HCT116 (cell line): Measurements from ENCODE around the gene NUCB2. TPM values are rescaled to one million over a fixed set of nuclear protein-coding genes. Genes with fewer than 3 reads are reported as not detected.

Source experiments
- ATAC-seq: fragments of 200-7000 bp; cut with Tn5 transposase; 2 replicates; pipeline ENCODE4 v1.9.1; 2020; ENCODE audit warnings: mild to moderate bottlenecking, moderate library complexity
- BruUV-seq: library from RNA; stranded (reverse); fragments of 400-500 nt; replicated peaks from 2 replicates; lab custom pipeline; 2021; lab: Mats Ljungman, UMichigan
- CTCF ChIA-PET: fragments of 300-600 bp; sonication (Branson Sonifier 250); formaldehyde crosslinking; loops from one replicate; lab custom pipeline; 2021; ENCODE audit warnings: antibody characterized with exemption; lab: Charles Lee
- POLR2A ChIA-PET: fragments of 300-600, 350-600 bp; sonication (Branson Sonifier 250); formaldehyde crosslinking; loops from one replicate; lab custom pipeline; 2021; ENCODE audit warnings: antibody characterized with exemption; lab: Charles Lee
- RAD21 ChIA-PET, 2 experiments: fragments of 300-600 bp; sonication (Branson Sonifier 250); formaldehyde crosslinking; loops; one replicate each; lab custom pipeline; 2023; ENCODE audit warnings: low total read pairs in 2 of 2; ENCODE audit not compliant: uncharacterized antibody in 2 of 2, unreplicated experiment in 2 of 2, low non-redundant PET in 1 of 2; lab: Charles Lee
- DNase-seq: peaks from one replicate; pipeline ENCODE4 v3.0.0-alpha.2; 2010; ENCODE audit warnings: low read depth, low spot score
- H2AFZ ChIP-seq: fragments of 200-600 bp; shearing (Covaris generic), sonication (generic); 2 replicates; pipeline ENCODE4 v1.6.1; 2017; ENCODE audit warnings: low read depth, mixed run types, mixed read lengths, antibody characterized with exemption, low read length; ENCODE audit not compliant: poor library complexity, severe bottlenecking
- H3K27ac ChIP-seq: 2 replicates; pipeline ENCODE4 v1.5.1; 2012; ENCODE audit warnings: low read depth, low read length
- H3K27me3 ChIP-seq: fragments of 200-600 bp; sonication (generic); 2 replicates; pipeline ENCODE4 v1.6.1; 2016; ENCODE audit warnings: mixed run types, low read length, mixed read lengths; ENCODE audit not compliant: insufficient read depth
- H3K36me3 ChIP-seq, 2 experiments: fragments of 200-500 bp in 1 of 2; fragments of 200-600 bp in 1 of 2; sonication (Bioruptor generic) in 1 of 2; sonication (generic) in 1 of 2; 2 replicates each; pipeline versions ENCODE4 v1.5.1 to v1.6.1; 2014 to 2016; ENCODE audit warnings: low read length in 2 of 2, inconsistent platforms in 1 of 2, mixed read lengths in 1 of 2, mixed run types in 1 of 2; ENCODE audit not compliant: insufficient read depth in 2 of 2, control insufficient read depth in 1 of 2
- H3K4me1 ChIP-seq, 2 experiments: fragments of 200-600 bp in 1 of 2; sonication (generic) in 1 of 2; 2 replicates each; pipeline versions ENCODE4 v1.5.1 to v1.6.1; 2012 to 2017; ENCODE audit warnings: low read length in 2 of 2, inconsistent platforms in 1 of 2, mild to moderate bottlenecking in 1 of 2, mixed read lengths in 1 of 2, mixed run types in 1 of 2, moderate library complexity in 1 of 2; ENCODE audit not compliant: insufficient read depth in 2 of 2, control insufficient read depth in 1 of 2
- H3K4me2 ChIP-seq: fragments of 200-600 bp; sonication (generic); 2 replicates; pipeline ENCODE4 v1.6.1; 2017; ENCODE audit warnings: mixed run types, low read length, mixed read lengths
- H3K4me3 ChIP-seq, 2 experiments: fragments of 200-600 bp in 1 of 2; sonication (generic) in 1 of 2; replicated peaks in 1 of 2; 2 replicates each; pipeline ENCODE4 v1.5.1; 2011 to 2016; ENCODE audit warnings: low read length in 2 of 2, control low read depth in 1 of 2, low read depth in 1 of 2, mild to moderate bottlenecking in 1 of 2, mixed read lengths in 1 of 2, mixed run types in 1 of 2
- H3K79me2 ChIP-seq: fragments of 200-600 bp; sonication (generic); 2 replicates; pipeline ENCODE4 v1.6.1; 2017; ENCODE audit warnings: mild to moderate bottlenecking, mixed run types, low read length, moderate library complexity, mixed read lengths; ENCODE audit not compliant: insufficient read depth
- H3K9ac ChIP-seq: fragments of 200-600 bp; sonication (generic); 2 replicates; pipeline ENCODE4 v1.6.1; 2016; ENCODE audit warnings: low read length, mixed read lengths
- H3K9me2 ChIP-seq: fragments of 200-600 bp; sonication (generic), shearing (Covaris generic); 2 replicates; pipeline ENCODE4 v1.6.1; 2017; ENCODE audit warnings: mixed run types, mild to moderate bottlenecking, moderate library complexity; ENCODE audit not compliant: insufficient read depth
- H3K9me3 ChIP-seq, 2 experiments: fragments of 200-500 bp in 1 of 2; fragments of 200-600 bp in 1 of 2; sonication (Bioruptor generic) in 1 of 2; sonication (generic) in 1 of 2; 2 replicates each; pipeline ENCODE4 v1.6.1; 2014 to 2017; ENCODE audit warnings: low read length in 2 of 2, mixed read lengths in 2 of 2, inconsistent platforms in 1 of 2, low read depth in 1 of 2, mild to moderate bottlenecking in 1 of 2, mixed run types in 1 of 2, moderate library complexity in 1 of 2; ENCODE audit not compliant: control insufficient read depth in 1 of 2, insufficient read depth in 1 of 2
- H4K20me1 ChIP-seq: fragments of 200-600 bp; sonication (generic), shearing (Covaris generic); 2 replicates; pipeline ENCODE4 v1.6.1; 2017; ENCODE audit warnings: mixed run types, mild to moderate bottlenecking, moderate library complexity; ENCODE audit not compliant: insufficient read depth
- CBX3 ChIP-seq: IDR thresholded peaks from 2 replicates; pipeline ENCODE4 v1.6.1; 2012; ENCODE audit warnings: low read depth
- CEBPB ChIP-seq: IDR thresholded peaks from 2 replicates; pipeline ENCODE4 v1.6.1; 2012; ENCODE audit warnings: low read depth
- CTCF ChIP-seq, 3 experiments: fragments of 200-600 bp in 1 of 3; sonication (generic) in 1 of 3; IDR thresholded peaks in 2 of 3; conservative IDR thresholded peaks in 1 of 3; 2 replicates each; pipeline ENCODE4 v1.5.1; 2012 to 2017; ENCODE audit warnings: low read depth in 2 of 3, low read length in 2 of 3, antibody characterized with exemption in 1 of 3, borderline replicate concordance in 1 of 3, control low read depth in 1 of 3, mild to moderate bottlenecking in 1 of 3, mixed read lengths in 1 of 3, mixed run types in 1 of 3, moderate library complexity in 1 of 3; ENCODE audit not compliant: insufficient read depth in 1 of 3
- EGR1 ChIP-seq: IDR thresholded peaks from 2 replicates; pipeline ENCODE4 v1.6.1; 2012; ENCODE audit warnings: low read depth
- ELF1 ChIP-seq: IDR thresholded peaks from 2 replicates; pipeline ENCODE4 v1.6.1; 2012; ENCODE audit warnings: low read depth, borderline replicate concordance
- EZH2phosphoT487 ChIP-seq: fragments of 200-600 bp; IDR thresholded peaks from 2 replicates; pipeline ENCODE4 v1.6.1; 2018; ENCODE audit warnings: antibody characterized with exemption, borderline replicate concordance
- MAX ChIP-seq: IDR thresholded peaks from 2 replicates; pipeline ENCODE4 v1.6.1; 2012
- POLR2A ChIP-seq: IDR thresholded peaks from 2 replicates; pipeline ENCODE4 v1.7.0; 2011; ENCODE audit warnings: borderline replicate concordance; ENCODE audit not compliant: insufficient read depth, insufficient read length; ENCODE audit errors: extremely low read depth
- POLR2AphosphoS5 ChIP-seq: IDR thresholded peaks from 2 replicates; pipeline ENCODE4 v1.6.1; 2011; ENCODE audit warnings: mild to moderate bottlenecking, low read depth, low read length, moderate library complexity
- RAD21 ChIP-seq: IDR thresholded peaks from 2 replicates; pipeline ENCODE4 v1.6.1; 2012; ENCODE audit warnings: low read depth, mild to moderate bottlenecking
- REST ChIP-seq: IDR thresholded peaks from 2 replicates; pipeline ENCODE4 v1.6.1; 2012; ENCODE audit warnings: low read depth
- SIN3A ChIP-seq: IDR thresholded peaks from 2 replicates; pipeline ENCODE4 v1.6.1; 2012; ENCODE audit warnings: low read depth
- SP1 ChIP-seq: IDR thresholded peaks from 2 replicates; pipeline ENCODE4 v1.6.1; 2012; ENCODE audit warnings: low read depth
- TCF7L2 ChIP-seq: IDR thresholded peaks from 2 replicates; pipeline ENCODE4 v1.7.0; 2011; ENCODE audit warnings: borderline replicate concordance, inconsistent platforms; ENCODE audit not compliant: insufficient read depth, insufficient read length; ENCODE audit errors: extremely low read depth
- YY1 ChIP-seq: IDR thresholded peaks from 2 replicates; pipeline ENCODE4 v1.6.1; 2011; ENCODE audit warnings: low read length, low read depth, moderate library complexity, mild to moderate bottlenecking; ENCODE audit not compliant: insufficient replicate concordance; ENCODE audit errors: extremely low read depth
- ZBTB33 ChIP-seq: IDR thresholded peaks from 2 replicates; pipeline ENCODE4 v1.6.1; 2011; ENCODE audit warnings: mild to moderate bottlenecking, low read length, moderate library complexity; ENCODE audit not compliant: insufficient replicate concordance; ENCODE audit errors: extremely low read depth
- ZFX ChIP-seq: fragments of 450-650 bp; IDR thresholded peaks from 2 replicates; pipeline ENCODE4 v1.6.1; 2017
- intact Hi-C: fragments of 100-400 bp; cut with micrococcal nuclease; formaldehyde crosslinking; loops from 2 replicates; pipeline ENCODE4 v1.10.0; 2022
- total RNA-seq: library from RNA; stranded (reverse); gene quantifications from one replicate; pipeline ENCODE4 v1.2.1, GENCODE V29; 2021; ENCODE audit not compliant: unreplicated experiment

NUCB2 gene
- total RNA-seq, 1 experiment from 2014 or later: 40.6 TPM

GRCh38 chr11:17352950-17353820, 76.6 kb downstream of the NUCB2 start:
- POLR2A ChIA-PET: interaction anchor here (0.7 to 0.8 kb wide), 2 partner anchors 77 to 142 kb away, joined by 3 read pairs; no protein-coding TSS in a partner anchor
- BruUV-seq: TSS peak; percentile 77
- Histone ChIP-seq H2AFZ (peak overlapping the region; percentile 81), H3K27ac (peak overlapping the region; percentile 30; the same call in 1 of the 2 replicates), H3K79me2 (no peaks in the 10 kb centered on the region), H3K4me1 (peaks cover 6 to 23% of the 10 kb centered on the region in 2 experiments; a peak in 3 of 4 replicates), H3K27me3 (no peaks in the 10 kb centered on the region), H4K20me1 (no peaks in the 10 kb centered on the region), H3K4me3 (peak overlapping the region; percentile 60 to 71), H3K9me2 (no peaks in the 10 kb centered on the region), H3K9me3 (no peaks in the 10 kb centered on the region), H3K36me3 (no peaks in the 10 kb centered on the region), H3K4me2 (peak overlapping the region; percentile 92), H3K9ac (peak overlapping the region; percentile 55)
- peak; percentile 54 for DNase-seq
- ATAC-seq: peak; percentile 86
- TF ChIP-seq MAX: peak; percentile 93
- TF ChIP-seq CBX3: peak; percentile 89
- no peak for TF ChIP-seq ZBTB33
- peak; percentile 67 for TF ChIP-seq POLR2AphosphoS5
- TF ChIP-seq EZH2phosphoT487: no peak
- peak; percentile 40; the same call in 1 of the 2 replicates for TF ChIP-seq ZFX
- TF ChIP-seq TCF7L2: no peak
- no peak for TF ChIP-seq CTCF (IDR thresholded peaks at IDR 0.05 in 2 of 3, conservative IDR thresholded peaks at IDR 0.05 in 1 of 3; ENCODE audit: borderline replicate concordance in 1 of 3, insufficient read depth in 1 of 3, low read depth in 2 of 3, low read length in 2 of 3)
- TF ChIP-seq RAD21: no peak
- no peak for TF ChIP-seq REST
- no peak for TF ChIP-seq YY1
- peak; percentile 37 for TF ChIP-seq ELF1
- no peak for TF ChIP-seq CEBPB
- TF ChIP-seq EGR1: peak; percentile 62
- peak; percentile 10 for TF ChIP-seq POLR2A
- no peak for TF ChIP-seq SP1
- TF ChIP-seq SIN3A: peak; percentile 71; the same call in 1 of the 2 replicates
- CTCF ChIA-PET: interaction anchor here (0.8 to 2.8 kb wide), 6 partner anchors 13 to 175 kb away, joined by 3 to 15 read pairs (median 4); partner anchors contain the start of gene KCNJ11
- RAD21 ChIA-PET: interaction anchor here in 1 of 2 experiments (1.1 kb wide), 1 partner anchor 29 kb away, joined by 3 read pairs; no protein-coding TSS in a partner anchor
- intact Hi-C loops: loop anchor here (10.0 kb wide), 1 partner anchor 118 kb away; no protein-coding TSS in a partner anchor
